NT2/D1 (cell line): Measurements from ENCODE around the gene PRAMEF8.
"Not testable (repeated sequence)": the region's sequence is repeated elsewhere in the genome, so short reads cannot be mapped to it uniquely, and the experiment has no call there.

ENCODE experiments used
- SUZ12 ChIP-seq: IDR thresholded peaks from 2 replicates; pipeline ENCODE4 v1.6.1; 2011; ENCODE audit not compliant: insufficient read length, insufficient read depth; ENCODE audit errors: extremely low read depth
- YY1 ChIP-seq: IDR thresholded peaks from 2 replicates; pipeline ENCODE4 v1.6.1; 2011; ENCODE audit not compliant: insufficient read length, insufficient read depth
- ZNF274 ChIP-seq: IDR thresholded peaks from 2 replicates; pipeline ENCODE4 v1.6.1; 2011; ENCODE audit warnings: mild to moderate bottlenecking, low read depth, low read length

DNA sequence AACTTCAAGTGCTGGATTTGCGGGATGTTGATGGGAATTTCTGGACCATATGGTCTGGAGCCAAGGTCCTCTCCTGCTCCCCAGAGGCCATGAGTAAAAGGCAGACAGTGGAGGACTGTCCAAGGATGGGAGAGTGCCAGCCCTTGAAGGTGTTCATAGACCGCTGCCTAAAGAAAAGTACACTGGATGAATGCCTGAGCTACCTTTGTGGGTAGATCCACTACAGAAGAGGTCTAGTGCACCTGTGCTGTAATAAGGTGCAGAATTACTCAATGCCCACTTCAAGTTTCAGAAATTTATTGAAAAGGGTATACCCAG is 38.4 kb downstream of the PRAMEF8 start:
- TF ChIP-seq ZNF274, YY1, SUZ12: not testable (repeated sequence)
